A549 (cell line): ENCODE measurements around the gene ADAMTS20.

Experiments
- BHLHE40 ChIP-seq: IDR thresholded peaks from 2 replicates; pipeline ENCODE4 v1.6.1; 2012; ENCODE audit warnings: low read depth, low read length, inconsistent platforms
- CHD4 ChIP-seq: fragments of 200-600 bp; sonication (generic); IDR thresholded peaks from 2 replicates; pipeline ENCODE4 v1.6.1; 2016; ENCODE audit warnings: antibody characterized with exemption, mild to moderate bottlenecking, borderline replicate concordance
- KDM1A ChIP-seq: fragments of 200-600 bp; sonication (generic); IDR thresholded peaks from 2 replicates; pipeline ENCODE4 v1.6.1; 2016; ENCODE audit warnings: low read depth, mild to moderate bottlenecking
- ZC3H11A ChIP-seq: fragments of 450-650 bp; IDR thresholded peaks from 2 replicates; pipeline ENCODE4 v1.6.1; 2014; ENCODE audit warnings: antibody characterized with exemption, mild to moderate bottlenecking
- TF ChIP-seq, protein P1 (sequence below): fragments of >200 bp; sonication (Bioruptor Twin); formaldehyde crosslinking; IDR thresholded peaks from 3 replicates; pipeline ENCODE4 v1.5.1; 2016

DNA sequence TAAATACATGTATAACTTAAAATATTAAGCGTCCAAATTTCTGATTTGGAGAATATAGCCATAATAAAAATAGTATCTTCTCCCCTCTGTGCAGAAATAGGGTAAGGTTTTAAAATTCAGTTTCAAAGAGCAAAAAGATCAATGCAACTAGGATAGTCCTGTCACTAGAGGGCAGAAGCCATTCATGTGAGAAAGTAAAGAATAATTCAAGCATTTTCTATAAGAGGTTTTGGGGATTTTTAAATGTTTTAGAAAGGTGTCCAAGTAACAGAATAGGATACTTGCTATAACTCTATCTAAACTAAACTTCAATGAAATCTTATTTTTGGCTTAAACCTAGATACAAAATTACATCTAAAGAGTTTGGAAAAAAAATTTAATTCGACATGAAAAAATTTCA, 50.3 kb downstream of the ADAMTS20 start:
- TF ChIP-seq BHLHE40, result no peak
- TF ChIP-seq, protein P1, sequence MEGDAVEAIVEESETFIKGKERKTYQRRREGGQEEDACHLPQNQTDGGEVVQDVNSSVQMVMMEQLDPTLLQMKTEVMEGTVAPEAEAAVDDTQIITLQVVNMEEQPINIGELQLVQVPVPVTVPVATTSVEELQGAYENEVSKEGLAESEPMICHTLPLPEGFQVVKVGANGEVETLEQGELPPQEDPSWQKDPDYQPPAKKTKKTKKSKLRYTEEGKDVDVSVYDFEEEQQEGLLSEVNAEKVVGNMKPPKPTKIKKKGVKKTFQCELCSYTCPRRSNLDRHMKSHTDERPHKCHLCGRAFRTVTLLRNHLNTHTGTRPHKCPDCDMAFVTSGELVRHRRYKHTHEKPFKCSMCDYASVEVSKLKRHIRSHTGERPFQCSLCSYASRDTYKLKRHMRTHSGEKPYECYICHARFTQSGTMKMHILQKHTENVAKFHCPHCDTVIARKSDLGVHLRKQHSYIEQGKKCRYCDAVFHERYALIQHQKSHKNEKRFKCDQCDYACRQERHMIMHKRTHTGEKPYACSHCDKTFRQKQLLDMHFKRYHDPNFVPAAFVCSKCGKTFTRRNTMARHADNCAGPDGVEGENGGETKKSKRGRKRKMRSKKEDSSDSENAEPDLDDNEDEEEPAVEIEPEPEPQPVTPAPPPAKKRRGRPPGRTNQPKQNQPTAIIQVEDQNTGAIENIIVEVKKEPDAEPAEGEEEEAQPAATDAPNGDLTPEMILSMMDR, result peak; percentile 44
- no peak for TF ChIP-seq CHD4
- TF ChIP-seq ZC3H11A, result no peak
- TF ChIP-seq KDM1A, result no peak
